Stimulated activated CD4-positive, alpha-beta T cell treated with anti-CD3 and anti-CD28 coated beads, Interleukin-15, amount 100 ng/mL, for 48 hours (primary cell): Measurements from ENCODE around the gene DCTN2.
"Not testable (repeated sequence)": the region's sequence is repeated elsewhere in the genome, so short reads cannot be mapped to it uniquely, and the experiment has no call there.

Source experiments
- DNase-seq, 2 donors: peaks; one replicate each; pipeline ENCODE4 v3.0.0-alpha.2; 2020; ENCODE audit warnings: low read depth in 2 of 2

Gene DCTN2

DNA sequence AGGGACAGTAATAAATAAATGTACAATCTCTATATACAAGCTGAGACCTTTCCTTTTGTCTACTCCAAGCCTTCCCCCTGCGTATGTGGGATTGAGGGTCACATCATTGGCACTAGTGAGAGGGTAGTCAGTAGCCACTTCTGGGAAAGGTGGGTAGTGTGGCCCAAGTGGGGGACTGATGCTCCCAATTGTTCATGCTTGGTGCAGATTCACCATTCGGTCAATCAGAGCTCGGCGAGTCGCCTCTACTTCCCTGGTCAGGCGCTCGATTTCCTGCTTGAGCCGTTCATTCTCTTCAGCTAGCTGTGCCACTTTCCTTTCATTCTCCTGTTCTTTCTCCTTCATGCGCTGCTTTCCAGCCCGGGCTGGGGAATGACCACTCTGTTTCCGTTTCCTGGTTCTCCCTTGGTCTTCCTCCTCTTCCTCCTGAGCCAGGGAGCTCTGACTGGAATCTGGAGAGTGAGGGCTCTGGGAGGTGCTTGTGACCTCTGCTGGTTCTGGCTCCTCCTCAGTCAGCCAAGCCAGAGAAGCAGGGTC is 30.3 kb downstream of the DCTN2 start:
- DNase-seq: no peak

GRCh38 chr12:57515934-57516541 is 31.0 kb downstream of the DCTN2 start:
- no peak for DNase-seq

GRCh38 chr12:57515408-57515933 is 31.5 kb downstream of the DCTN2 start:
- DNase-seq: no peak

GRCh38 chr12:57514720-57515407 is 32.1 kb downstream of the DCTN2 start:
- no peak for DNase-seq

- not testable (repeated sequence) for DNase-seq
Measured at GRCh38 chr12:57514246-57514645, 32.7 kb downstream of the DCTN2 start.

GRCh38 chr12:57513677-57514076 is 33.3 kb downstream of the DCTN2 start:
- not testable (repeated sequence) for DNase-seq

DNA sequence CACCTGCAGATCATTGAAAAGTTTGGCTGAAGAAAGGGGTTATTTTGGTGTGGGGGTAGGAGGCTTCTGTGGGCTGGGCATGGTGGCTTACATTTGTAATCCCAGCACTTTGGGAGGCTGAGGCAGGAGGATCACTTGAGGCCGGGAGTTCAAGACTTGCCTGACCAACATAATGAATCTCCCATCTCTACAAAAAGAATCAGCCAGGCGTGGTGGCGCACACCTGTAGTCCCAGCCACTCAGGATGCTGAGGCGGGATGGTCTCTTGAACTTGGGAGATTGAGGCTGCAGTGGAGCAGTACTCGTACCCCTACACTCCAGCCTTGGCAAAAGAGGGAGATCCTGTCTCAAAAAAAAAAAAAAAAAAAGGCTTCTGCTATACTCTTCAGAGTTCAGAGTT is 33.7 kb downstream of the DCTN2 start:
- no peak for DNase-seq

- DNase-seq: no peak
Measured at GRCh38 chr12:57512665-57513064, 34.3 kb downstream of the DCTN2 start.

DNA sequence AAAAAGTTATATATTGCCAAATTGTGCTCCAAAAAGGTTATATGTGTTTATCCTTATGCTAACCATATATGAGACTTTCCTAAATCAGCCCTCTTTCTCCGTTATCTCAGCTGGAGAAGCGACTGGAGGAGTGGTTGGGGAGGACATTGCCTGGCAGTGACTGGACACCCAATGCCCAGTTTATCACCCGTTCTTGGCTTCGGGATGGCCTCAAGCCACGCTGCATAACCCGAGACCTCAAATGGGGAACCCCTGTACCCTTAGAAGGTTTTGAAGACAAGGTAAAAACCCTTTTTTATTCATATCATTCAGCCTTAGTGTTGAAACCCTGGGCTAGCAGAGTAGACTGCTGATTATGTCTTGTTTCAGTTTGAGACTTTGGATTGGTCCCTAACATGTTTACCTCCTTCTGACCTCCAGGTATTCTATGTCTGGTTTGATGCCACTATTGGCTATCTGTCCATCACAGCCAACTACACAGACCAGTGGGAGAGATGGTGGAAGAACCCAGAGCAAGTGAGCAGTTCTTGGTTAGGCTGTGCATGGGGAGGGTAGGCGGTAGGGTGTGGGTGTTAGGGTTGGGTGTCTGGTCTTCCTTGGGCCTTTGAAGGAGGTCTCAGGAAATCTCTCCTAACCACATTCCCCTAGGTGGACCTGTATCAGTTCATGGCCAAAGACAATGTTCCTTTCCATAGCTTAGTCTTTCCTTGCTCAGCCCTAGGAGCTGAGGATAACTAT is 35.2 kb downstream of the DCTN2 start:
- no peak for DNase-seq

GRCh38 chr12:57511161-57511560 is 35.8 kb downstream of the DCTN2 start:
- DNase-seq: no peak

- not testable (repeated sequence) for DNase-seq
Measured at GRCh38 chr12:57507796-57508195, 39.2 kb downstream of the DCTN2 start.

GRCh38 chr12:57506541-57506940 is 40.5 kb downstream of the DCTN2 start:
- not testable (repeated sequence) for DNase-seq

GRCh38 chr12:57502311-57502969 is 44.6 kb downstream of the DCTN2 start:
- DNase-seq: not testable (repeated sequence)

DNA sequence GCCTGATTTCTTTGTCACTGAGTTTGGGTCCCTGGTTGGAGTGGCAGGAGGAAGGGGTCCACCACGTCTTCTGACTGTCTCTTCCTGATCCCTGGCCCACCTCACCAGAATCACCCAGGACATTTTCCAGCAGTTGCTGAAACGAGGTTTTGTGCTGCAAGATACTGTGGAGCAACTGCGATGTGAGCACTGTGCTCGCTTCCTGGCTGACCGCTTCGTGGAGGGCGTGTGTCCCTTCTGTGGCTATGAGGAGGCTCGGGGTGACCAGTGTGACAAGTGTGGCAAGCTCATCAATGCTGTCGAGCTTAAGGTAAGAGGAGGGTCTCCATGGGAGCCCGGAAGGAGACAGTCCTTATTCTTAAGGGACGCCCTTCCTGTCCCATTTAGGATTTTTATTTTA is 46.8 kb downstream of the DCTN2 start:
- no peak for DNase-seq

- no peak for DNase-seq
Measured at GRCh38 chr12:57498571-57498970, 48.4 kb downstream of the DCTN2 start.

- DNase-seq: no peak
Measured at GRCh38 chr12:57498132-57498502, 48.9 kb downstream of the DCTN2 start.

GRCh38 chr12:57497223-57498131 is 49.5 kb downstream of the DCTN2 start:
- DNase-seq: no peak

DNA sequence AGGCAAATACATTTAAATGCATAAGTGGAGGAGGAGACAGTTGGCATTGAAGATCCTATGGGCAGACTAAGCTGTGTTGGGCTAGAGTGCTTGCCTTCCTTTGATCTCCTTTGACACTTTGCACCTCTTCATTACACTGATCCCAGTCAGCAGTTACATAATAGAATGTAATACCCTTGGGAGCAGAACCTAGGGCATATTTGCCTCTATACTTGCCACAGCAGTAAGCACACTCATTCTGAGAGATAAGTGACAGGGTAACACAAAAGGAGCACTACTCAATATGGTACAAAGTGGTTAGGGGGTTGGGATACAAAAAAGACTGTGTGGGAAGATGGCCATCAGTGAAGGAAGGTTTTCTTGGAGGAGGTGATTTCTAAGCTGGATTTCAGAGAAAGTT is 50.2 kb downstream of the DCTN2 start:
- DNase-seq: no peak

DNA sequence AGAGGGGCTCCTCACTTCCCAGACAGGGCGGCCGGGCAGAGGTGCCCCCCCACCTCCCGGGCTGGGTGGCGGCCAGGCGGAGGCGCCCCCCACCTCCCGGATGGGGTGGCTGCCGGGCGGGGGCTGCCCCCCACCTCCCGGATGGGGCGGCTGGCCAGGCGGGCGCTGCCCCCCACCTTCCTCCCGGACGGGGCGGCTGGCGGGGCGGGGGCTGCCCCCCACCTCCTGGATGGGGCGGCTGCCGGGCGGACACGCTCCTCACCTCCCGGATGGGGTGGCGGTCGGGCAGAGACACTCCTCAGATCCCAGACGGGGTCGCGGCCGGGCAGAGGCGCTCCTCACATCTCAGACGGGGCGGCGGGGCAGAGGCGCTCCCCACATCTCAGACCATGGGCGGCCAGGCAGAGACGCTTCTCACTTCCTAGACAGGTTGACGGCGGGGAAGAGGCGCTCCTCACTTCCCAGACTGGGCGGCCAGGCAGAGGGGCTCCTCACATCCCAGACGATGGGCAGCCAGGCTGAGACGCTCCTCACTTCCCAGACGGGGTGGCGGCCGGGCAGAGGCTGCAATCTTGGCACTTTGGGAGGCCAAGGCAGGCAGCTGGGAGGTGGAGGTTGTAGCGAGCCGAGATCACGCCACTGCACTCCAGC is 51.8 kb downstream of the DCTN2 start:
- not testable (repeated sequence) for DNase-seq
